GM13977 (cell line): ENCODE measurements around the gene ITFG1.

Experiments used
- DNase-seq: peaks from one replicate; pipeline ENCODE4 v3.0.0; 2012; ENCODE audit warnings: low spot score
- in situ Hi-C: fragments of 300-500 bp; cut with MboI; formaldehyde crosslinking; loops from one replicate; pipeline ENCODE4 v1.12.0; 2022; ENCODE audit warnings: low sequenced_read_pairs, low pct_unique_long_range_greater_than_20kb, mixed read lengths, inconsistent platforms; ENCODE audit not compliant: unreplicated experiment
- TF ChIP-seq, protein P1 (sequence below): IDR thresholded peaks from 2 replicates; pipeline ENCODE4 v1.5.1; 2012; ENCODE audit warnings: mild to moderate bottlenecking, control low read depth; ENCODE audit not compliant: insufficient read depth; ENCODE audit errors: extremely low read depth, missing control alignments

The ITFG1 gene

DNA sequence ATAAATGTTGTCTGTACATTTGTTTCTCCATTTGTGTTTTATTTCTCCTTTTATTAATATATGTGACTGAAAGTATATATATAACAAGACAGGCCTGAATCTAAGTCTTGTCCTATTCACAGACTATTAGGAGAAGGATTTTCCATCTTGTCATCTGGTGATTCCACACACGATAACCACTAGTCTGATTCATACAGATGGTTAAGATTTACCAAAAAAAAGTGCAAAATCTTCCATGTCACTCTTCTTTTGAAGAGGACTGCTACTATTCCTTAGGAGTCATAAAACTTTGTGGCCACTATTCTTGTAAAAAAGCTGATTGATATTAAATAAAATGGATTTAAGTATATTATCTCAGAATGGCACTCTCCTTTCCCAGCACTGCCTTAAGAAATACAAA lies 156.3 kb downstream of the ITFG1 start:
- TF ChIP-seq, protein P1, sequence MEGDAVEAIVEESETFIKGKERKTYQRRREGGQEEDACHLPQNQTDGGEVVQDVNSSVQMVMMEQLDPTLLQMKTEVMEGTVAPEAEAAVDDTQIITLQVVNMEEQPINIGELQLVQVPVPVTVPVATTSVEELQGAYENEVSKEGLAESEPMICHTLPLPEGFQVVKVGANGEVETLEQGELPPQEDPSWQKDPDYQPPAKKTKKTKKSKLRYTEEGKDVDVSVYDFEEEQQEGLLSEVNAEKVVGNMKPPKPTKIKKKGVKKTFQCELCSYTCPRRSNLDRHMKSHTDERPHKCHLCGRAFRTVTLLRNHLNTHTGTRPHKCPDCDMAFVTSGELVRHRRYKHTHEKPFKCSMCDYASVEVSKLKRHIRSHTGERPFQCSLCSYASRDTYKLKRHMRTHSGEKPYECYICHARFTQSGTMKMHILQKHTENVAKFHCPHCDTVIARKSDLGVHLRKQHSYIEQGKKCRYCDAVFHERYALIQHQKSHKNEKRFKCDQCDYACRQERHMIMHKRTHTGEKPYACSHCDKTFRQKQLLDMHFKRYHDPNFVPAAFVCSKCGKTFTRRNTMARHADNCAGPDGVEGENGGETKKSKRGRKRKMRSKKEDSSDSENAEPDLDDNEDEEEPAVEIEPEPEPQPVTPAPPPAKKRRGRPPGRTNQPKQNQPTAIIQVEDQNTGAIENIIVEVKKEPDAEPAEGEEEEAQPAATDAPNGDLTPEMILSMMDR = no peak
- no peak for DNase-seq
- in situ Hi-C loops = no loop called here

DNA sequence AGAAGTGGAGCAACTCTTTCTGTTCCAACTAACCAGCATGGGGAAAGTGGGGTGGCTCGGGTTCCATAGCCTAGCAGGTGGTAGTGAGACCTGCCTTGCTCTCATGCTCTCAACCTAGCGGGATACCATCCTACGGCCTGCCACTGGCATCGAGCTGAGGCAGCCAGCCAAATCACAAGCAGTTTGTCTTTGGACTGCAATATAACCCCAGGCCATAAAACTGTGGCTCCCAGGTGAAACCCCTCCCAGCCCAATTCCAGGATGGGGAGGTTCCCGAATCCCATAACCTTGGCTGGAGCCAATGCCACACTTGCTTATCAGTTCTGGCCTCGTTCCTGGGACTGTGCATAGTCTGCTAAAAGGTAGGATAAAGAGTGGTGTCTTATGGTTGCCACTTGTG lies 161.3 kb downstream of the ITFG1 start:
- DNase-seq = no peak
- in situ Hi-C loops = no loop called here
- TF ChIP-seq, protein P1 = no peak

DNA sequence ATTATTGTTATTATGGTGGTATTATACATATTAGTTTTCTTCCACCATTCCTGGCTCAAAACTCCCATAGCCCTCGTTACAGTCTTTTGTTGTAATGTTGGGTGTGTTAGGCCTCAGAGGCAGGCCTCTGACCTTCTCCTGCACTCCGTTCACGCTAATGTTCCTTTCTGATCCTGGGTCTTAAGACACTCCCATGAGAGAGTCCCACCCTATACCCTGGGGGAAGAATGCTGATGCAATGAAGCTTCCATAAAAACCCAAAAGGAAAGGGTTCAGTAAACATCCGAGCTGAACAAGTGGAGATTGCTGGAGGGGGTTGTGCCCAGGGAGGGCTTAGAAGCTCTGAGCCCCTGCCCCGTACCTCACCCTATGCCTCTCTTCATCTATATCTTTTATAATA lies 175.9 kb downstream of the ITFG1 start:
- in situ Hi-C loops = no loop called here
- DNase-seq = no peak
- TF ChIP-seq, protein P1 = no peak

DNA sequence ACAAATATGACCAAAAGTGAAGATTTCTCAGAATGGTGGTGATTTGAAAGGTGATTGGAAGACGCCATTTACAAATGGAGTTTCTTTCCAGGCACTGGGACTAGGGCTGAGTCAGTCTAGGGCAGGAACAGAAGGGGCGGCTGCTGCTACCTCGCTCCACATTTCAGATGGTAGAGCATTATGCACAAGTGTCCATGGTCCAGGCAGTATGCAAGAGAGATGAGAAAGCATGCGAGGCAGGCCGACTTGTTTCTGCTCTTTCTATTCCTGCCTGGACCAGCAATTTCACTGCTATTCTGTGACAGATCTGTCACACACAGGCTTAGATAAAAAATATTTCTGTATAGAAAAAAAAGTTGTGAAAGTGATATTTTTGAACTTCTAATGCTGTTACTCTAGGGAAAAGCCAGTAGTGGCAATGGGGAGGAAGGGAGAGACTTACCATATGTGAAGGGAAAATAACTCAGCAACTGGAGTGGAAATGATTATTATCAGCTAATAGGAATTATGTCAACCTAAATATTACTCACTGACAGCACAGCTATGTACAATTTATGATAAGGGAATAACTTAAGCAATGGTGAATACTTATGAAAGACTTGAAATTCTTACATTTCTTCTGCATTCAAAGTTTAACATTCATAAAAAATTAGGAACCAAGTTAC lies 182.4 kb downstream of the ITFG1 start:
- in situ Hi-C loops = no loop called here
- DNase-seq = no peak
- TF ChIP-seq, protein P1 = no peak

DNA sequence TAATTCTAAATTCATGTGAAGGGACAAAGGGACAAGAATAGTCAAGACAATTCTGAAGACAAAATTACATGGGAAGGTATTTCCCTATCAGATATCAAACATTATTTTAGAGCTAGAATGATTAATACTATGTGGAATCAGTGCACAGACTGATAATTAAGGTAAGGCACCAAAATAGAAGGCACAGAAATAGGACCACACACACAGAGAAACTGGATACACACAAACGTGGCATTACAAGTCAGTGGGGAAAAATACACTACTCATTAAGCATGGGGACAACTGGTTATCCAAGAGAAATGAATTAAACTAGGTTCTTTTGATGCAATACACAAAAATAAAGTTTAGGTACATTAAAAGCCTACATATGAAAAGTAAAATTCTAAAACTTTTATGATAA lies 184.3 kb downstream of the ITFG1 start:
- no peak for DNase-seq
- TF ChIP-seq, protein P1 = no peak
- in situ Hi-C loops = no loop called here

DNA sequence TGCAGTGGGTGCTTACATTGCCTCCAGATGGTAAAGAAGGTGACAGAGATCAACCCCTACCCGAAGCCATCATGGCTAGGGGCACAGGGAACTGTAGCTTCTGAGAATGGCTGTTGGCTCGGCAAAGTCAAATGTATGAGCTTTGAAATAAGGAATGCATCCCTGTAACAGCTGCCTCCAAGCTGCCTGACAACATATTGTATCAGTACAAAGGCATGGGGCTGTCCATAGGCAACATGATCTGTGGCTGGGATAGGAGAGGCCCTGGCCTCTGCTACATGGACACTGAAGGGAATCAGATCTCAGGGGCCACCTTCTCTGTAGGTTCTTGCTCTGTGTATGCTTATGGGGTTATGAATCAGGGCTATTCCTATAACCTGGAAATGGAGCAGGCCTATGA lies 197.9 kb downstream of the ITFG1 start:
- TF ChIP-seq, protein P1 = no peak
- no peak for DNase-seq
- in situ Hi-C loops = no loop called here

DNA sequence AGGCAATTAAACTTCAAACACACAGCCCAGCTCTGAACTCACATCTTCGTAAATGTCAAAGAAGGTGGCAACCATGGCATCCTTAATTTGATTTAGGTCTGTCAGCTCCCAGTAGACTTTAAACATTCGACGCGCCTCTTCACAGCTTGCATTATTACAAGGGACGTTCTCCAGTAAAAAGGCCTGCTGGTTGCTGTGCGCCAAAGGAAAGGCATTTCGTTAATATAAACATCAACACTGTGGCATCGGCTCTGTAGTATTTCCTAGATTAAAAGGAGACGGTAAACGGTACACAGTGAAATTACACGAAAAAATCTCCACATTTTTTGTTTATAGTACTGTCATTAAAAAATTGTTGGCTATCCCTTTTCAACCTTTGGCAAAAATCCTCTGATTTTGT lies 200.4 kb downstream of the ITFG1 start:
- no peak for DNase-seq
- in situ Hi-C loops = no loop called here
- TF ChIP-seq, protein P1 = no peak
